ENCODE results near the gene RAB31. TPM values are rescaled to one million over a fixed set of nuclear protein-coding genes. Genes with fewer than 3 reads are reported as not detected.
A peak's percentile ranks its signal among the peaks of the same experiment; 100 is the strongest.

RAB31 gene
- total RNA-seq, 4 donors from 2014 or later, result 3.2 to 7.1 (median 4.4) TPM

DNA sequence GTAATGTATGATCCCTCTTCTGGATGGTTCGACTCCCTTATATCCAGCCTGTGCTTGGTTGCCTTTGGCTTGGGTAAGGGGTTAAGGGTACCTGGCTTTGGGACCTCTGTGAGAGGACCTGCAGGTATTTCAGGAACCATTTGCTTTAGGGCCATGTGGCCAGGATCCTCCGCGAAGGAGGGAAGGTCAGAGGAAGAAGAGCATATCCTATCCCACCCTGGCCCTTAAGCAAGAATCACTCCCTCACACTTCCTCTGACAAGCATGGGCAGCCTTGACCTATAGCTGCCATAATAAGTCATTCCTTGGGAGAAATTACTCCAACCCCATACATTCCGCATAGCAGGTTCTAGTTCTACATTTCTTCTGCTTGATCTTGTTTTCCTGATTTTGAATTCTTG lies 118.6 kb downstream of the RAB31 start:
- Histone ChIP-seq H3K4me1 (peaks cover 32 to 34% of the 10 kb centered on the region in 2 donors), H3K36me3 (no peaks in the 10 kb centered on the region), H3K4me3 (no peak overlapping the region), H3K27me3 (no peaks in the 10 kb centered on the region), H3K9me3 (no peaks in the 10 kb centered on the region), H3K27ac (peak overlapping the region in 1 of 4 donors; percentile 62)
- in situ Hi-C loops (cut with MboI; ENCODE audit: low sequenced_read_pairs in 4 of 4), result no loop called here
- intact Hi-C loops (cut with DNase I; ENCODE audit: low total_unique reads), result no loop called here
- DNase-seq (no peak), ATAC-seq (no peak)
- TF ChIP-seq POLR2A (IDR thresholded peaks at IDR 0.05), result no peak
- TF ChIP-seq, protein P1, sequence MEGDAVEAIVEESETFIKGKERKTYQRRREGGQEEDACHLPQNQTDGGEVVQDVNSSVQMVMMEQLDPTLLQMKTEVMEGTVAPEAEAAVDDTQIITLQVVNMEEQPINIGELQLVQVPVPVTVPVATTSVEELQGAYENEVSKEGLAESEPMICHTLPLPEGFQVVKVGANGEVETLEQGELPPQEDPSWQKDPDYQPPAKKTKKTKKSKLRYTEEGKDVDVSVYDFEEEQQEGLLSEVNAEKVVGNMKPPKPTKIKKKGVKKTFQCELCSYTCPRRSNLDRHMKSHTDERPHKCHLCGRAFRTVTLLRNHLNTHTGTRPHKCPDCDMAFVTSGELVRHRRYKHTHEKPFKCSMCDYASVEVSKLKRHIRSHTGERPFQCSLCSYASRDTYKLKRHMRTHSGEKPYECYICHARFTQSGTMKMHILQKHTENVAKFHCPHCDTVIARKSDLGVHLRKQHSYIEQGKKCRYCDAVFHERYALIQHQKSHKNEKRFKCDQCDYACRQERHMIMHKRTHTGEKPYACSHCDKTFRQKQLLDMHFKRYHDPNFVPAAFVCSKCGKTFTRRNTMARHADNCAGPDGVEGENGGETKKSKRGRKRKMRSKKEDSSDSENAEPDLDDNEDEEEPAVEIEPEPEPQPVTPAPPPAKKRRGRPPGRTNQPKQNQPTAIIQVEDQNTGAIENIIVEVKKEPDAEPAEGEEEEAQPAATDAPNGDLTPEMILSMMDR (IDR thresholded peaks at IDR 0.05 in 4 of 5, conservative IDR thresholded peaks at IDR 0.05 in 1 of 5), result no peak

DNA sequence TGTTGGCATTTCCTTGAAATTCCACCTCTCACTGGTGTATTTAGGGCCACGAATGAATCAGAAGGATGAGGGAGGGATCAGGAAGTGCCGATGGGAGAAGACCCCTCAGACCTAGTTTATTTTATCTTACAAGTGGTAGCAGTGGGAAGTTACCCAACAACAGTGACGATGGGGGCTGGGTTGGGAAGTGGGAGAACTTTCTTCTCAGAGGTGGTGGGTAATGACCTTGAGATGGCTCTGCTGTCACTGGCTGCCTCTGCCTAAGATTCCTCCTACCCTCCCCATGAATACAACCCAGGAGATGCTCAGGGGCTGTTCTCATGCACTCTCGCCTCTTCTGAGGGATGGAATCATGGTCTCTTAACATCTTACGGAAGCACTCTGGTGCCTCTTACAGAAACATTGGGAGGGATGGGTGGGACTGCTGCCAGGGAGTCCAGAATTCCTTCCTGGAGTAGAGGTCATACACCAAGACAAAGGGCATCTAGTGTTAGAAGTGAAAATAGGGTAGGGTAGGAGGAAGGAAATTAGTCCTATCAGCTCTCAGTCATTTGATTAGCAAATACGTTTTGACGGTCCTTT lies 119.2 kb downstream of the RAB31 start:
- no peak for DNase-seq
- in situ Hi-C loops (cut with MboI; ENCODE audit: low sequenced_read_pairs in 4 of 4), result no loop called here
- Histone ChIP-seq H3K27ac (peak overlapping the region in 2 of 4 donors; percentile 2 to 23), H3K4me3 (no peak overlapping the region), H3K27me3 (no peaks in the 10 kb centered on the region), H3K4me1 (peaks cover 32 to 34% of the 10 kb centered on the region in 2 donors), H3K36me3 (no peaks in the 10 kb centered on the region), H3K9me3 (no peaks in the 10 kb centered on the region)
- ATAC-seq, result no peak
- intact Hi-C loops (cut with DNase I; ENCODE audit: low total_unique reads), result no loop called here
- TF ChIP-seq, protein P1 (IDR thresholded peaks at IDR 0.05 in 4 of 5, conservative IDR thresholded peaks at IDR 0.05 in 1 of 5), result no peak
- no peak for TF ChIP-seq POLR2A (IDR thresholded peaks at IDR 0.05)

DNA sequence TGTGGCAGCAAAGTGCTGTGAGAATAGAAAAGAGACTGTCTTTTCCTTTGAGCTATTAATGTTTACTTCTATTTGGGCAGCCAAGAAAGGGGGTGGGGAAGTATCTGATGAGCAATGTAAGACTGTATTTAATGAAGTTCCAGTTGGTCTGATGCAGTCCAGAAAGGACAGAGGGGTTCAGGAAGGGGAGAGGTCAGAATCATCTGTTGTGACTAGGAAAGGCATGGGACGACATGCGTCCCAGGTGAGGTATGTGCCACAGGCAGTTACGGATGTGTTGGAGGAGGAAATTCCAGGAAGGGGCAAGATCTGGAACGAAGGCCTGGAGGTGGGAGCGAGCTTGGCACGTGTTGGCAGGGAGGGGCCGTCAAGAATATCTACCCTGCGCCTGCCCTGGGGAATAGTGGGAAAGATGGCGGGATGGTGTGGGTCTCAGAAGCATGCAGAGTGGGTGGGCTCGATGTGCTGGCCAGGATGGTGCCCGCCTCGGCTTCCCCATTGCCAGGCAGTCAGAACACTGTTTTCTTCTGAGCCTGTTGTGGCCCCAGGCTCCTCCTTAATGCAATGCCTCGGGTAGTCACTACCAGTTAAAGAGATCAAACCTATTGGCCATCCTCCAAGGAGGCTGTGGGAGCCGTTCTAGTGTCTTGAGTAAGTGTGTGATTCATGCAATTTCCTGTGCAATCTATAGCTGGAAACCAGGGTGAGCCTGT lies 119.8 kb downstream of the RAB31 start:
- H3K4me3 ChIP-seq, result no peak overlapping the region
- peak overlapping the region in 3 of 4 donors; percentile 2 to 31 (median 23) for H3K27ac ChIP-seq
- peaks cover 30 to 31% of the 10 kb centered on the region in 2 donors for H3K4me1 ChIP-seq
- no peaks in the 10 kb centered on the region for H3K36me3 ChIP-seq
- no peaks in the 10 kb centered on the region for H3K27me3 ChIP-seq
- TF ChIP-seq, protein P1 (IDR thresholded peaks at IDR 0.05 in 4 of 5, conservative IDR thresholded peaks at IDR 0.05 in 1 of 5), result no peak
- TF ChIP-seq POLR2A (IDR thresholded peaks at IDR 0.05), result peak in 1 of 2 donors; percentile 25
- ATAC-seq (no peak), DNase-seq (peak; percentile 15 to 35)
- no peaks in the 10 kb centered on the region for H3K9me3 ChIP-seq
- intact Hi-C loops (cut with DNase I; ENCODE audit: low total_unique reads) (no loop called here), in situ Hi-C loops (cut with MboI; ENCODE audit: low sequenced_read_pairs in 4 of 4) (no loop called here)

DNA sequence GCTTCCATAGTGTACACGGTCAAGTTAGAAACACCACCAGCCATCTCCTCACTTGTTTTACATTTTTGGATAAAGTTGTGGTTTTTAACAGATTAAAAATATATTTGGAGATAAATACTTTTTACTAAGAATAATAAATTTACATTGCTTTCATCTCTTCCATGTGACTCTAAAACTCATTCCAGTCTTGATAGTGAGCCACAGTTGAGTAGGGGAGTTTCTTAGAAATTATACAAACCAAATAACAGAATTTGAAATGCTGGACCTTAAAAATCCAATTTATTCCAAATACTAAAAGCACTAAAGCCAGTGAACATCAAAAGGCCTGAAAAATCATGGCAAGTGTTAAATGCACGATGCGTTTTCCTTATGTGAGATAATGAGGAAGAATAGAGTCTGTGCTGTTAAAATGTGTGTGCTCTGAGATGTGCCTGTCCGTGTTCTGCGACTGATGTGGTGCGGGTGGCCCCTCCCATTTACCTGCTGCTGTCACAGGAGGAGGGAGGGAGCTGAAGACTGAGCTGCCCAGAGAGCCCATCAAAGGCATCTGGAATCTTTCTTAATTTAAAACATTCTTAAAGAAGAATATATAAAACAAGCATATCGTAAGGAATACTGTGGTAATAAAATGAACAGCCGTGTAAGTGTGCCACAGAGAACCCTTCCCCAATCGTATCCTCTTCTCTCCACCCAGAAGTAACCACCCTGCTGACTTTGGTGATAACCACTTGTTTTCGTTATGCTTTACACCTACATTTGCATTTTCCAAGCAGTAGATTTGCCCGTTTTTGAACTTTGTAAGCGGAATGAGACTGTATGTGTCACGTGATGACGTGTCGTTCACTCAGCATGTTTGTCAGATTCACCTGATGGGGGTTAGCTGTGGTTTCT lies 120.7 kb downstream of the RAB31 start:
- in situ Hi-C loops (cut with MboI; ENCODE audit: low sequenced_read_pairs in 4 of 4) (no loop called here), intact Hi-C loops (cut with DNase I; ENCODE audit: low total_unique reads) (no loop called here)
- H3K4me1 ChIP-seq, result peaks cover 21 to 22% of the 10 kb centered on the region in 2 donors
- no peak for DNase-seq
- no peak for ATAC-seq
- TF ChIP-seq POLR2A (IDR thresholded peaks at IDR 0.05), result no peak
- TF ChIP-seq, protein P1 (IDR thresholded peaks at IDR 0.05 in 4 of 5, conservative IDR thresholded peaks at IDR 0.05 in 1 of 5), result no peak
- no peaks in the 10 kb centered on the region for H3K27me3 ChIP-seq
- H3K9me3 ChIP-seq, result no peaks in the 10 kb centered on the region
- H3K4me3 ChIP-seq, result no peak overlapping the region
- no peaks in the 10 kb centered on the region for H3K36me3 ChIP-seq
- no peak overlapping the region for H3K27ac ChIP-seq

Measured in gastrocnemius medialis (tissue), 4 donors.